HG02943 (cell line): ENCODE results near the gene LDLRAD4.

Experiments
- ATAC-seq: cut with Tn5 transposase; IDR thresholded peaks from one replicate; pipeline ENCODE4 v1.9.1; 2021; ENCODE audit warnings: mild to moderate bottlenecking, low read depth, moderate library complexity; ENCODE audit not compliant: unreplicated experiment

The LDLRAD4 gene

DNA sequence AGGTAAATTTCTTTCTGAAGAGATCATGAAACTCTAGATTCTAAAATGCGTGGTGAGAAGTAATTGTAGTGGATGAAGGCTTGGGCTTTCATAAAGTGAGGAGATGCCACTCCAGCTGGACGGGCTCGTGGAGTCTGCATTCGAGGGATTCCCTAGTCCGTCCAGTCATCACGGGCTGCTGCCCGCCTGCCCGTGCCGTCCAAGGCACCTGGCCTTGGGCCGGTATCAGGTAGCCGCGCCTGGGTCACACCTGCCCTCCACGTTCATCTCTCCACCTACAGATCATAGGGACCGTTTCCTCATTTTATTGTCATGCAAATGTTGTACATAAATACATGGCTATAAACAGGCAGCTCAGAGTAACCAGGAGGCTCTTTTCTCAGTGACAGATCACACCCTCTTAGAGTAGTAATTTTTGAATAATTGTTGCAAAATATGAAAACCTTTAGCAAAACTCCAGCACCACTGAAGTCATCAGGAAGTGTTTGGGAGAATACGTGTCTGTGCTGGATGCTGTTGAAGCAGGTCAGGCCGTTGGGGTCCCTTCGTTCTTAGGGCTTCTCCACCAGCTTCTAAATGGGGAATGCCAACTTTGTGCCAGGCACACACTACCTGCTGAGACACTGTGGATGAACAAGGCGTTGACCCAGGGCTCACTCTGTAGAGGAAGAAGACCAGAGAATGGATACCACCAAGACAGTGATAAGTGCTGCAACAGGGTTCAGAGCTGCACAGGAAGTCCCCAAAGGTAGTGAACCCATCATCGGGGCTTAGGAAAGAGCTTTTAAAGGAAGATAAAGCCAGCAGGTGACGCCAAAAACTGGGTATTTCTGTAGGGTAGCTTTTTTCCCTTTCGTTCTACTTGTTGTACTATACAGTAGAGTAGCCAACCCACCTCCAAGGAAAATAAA, 395.3 kb downstream of the LDLRAD4 start:
- ATAC-seq, result no peak

DNA sequence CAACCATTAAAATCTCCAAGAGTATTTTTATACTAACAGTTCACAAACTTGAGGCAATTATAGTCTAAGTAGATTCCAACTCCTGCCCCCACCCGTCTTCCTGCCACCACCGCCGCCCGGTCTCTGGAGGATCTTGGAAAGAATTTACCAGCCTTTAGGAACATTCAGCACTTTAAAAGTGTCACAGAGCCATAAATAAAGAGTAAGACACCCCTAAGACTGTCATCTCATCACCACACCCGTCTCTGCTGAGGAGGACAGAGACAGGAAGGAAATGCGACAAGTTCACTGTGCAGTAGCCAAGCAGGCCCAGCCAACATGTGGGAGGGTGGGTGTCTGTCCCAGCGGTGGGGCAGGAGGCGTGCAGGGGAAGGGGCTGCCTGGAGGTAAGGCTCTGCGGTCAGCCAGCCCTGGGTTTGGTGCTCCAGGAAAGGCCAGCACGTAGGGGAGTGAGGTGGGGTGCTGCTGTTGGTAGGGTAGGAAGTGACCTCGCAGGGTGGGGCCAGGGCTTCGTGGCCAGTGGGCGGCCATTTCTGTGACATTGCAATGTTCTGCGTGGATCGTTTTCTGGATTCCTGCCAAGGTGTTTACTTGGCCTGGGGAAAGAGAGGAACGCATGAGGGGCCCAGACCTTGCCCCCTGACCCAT, 396.2 kb downstream of the LDLRAD4 start:
- ATAC-seq, result no peak

DNA sequence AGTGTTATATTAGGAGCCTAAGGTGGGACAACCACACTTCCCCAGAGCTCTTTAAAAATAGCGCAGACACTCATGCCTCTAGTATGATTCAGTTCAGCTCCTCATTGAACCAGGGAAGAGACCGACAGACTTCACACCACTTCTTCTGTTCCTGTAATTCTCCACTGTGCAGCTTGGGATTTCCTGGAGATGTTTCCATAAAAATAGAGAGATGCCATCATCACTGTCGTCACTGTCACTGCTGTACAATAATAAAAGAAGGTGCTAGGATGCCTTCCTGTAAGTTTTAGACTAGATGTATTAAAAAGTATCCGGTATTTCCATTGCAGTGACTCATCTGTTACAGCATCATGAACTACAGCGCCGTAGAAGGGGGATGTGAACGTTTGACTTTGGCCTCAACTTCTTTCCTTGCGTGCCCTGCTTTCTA, 396.9 kb downstream of the LDLRAD4 start:
- ATAC-seq, result no peak

DNA sequence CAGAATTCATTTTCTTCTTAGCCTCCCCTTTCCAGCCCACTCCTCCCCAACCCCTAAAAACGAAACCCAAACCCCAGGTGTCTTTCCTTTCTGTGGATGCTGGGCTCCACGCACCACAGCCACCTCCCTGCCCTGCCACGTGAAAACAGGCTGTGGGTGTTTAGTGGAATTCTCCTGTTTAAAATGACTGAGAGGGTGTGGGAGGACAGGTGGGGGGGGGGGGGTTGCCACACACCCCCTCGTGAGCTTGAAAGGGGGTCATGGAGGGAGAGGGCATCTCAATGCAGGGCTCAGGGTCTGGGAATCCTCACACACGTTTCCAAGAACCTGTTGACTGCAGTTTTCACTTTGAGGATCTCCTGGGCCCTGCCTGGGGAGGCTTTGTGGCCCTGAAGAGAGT, 397.5 kb downstream of the LDLRAD4 start:
- ATAC-seq, result no peak

DNA sequence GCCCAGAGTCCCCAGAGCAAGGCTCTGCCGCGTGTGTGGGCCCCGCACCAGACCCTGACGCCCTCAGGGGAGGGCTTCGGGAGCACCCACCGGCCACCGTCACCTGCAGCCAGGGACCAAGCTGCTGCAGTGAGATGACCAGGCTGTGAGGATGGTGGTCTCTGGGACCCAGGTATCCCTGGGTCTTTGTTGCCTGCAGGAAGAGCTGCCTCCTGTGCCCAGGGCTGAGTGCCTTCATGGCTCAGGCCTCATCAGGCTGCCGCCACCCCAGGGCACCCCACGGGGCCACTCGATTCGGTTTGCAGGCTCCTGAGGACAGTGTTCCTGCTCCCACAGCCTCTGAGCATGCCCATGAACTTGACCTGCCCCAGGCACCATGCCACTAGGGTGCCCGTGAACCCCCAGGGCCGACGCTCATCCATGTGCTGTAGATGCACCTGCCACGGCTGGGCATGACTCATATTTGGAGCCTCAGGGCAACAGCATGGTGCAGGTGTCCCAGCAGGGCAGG, 398.0 kb downstream of the LDLRAD4 start:
- ATAC-seq, result no peak

DNA sequence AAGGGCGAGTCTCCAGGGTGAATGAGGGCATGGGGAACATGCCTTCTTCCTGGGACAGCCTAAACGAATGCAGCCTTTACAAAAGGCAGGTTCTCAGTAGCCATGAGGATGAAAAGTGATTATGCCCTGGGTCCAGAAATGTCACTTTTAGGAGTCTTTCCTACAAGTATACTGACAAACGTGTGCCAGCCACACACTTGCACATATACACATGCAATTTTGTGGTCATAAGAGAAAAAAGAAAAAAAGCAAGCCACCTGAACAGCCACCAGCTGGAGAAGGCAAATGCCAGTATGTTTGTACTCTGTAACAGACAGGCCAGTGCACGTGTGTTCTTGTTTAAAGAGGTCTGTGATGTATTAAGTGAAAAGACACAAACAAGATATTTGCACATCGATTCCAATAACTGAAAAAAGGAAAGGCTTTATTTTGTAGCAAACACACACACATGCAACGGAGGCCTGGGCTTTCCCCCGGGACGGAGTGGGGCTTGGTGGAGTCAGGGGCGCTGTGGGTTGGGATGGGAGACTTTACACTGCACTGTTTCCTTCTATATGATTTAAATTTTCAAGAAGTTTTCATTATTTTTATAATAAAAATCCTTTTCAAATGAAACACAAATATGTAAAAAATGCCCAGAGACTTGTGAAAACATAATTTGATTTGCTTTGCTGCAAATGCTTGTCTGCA, 399.4 kb downstream of the LDLRAD4 start:
- ATAC-seq, result no peak

DNA sequence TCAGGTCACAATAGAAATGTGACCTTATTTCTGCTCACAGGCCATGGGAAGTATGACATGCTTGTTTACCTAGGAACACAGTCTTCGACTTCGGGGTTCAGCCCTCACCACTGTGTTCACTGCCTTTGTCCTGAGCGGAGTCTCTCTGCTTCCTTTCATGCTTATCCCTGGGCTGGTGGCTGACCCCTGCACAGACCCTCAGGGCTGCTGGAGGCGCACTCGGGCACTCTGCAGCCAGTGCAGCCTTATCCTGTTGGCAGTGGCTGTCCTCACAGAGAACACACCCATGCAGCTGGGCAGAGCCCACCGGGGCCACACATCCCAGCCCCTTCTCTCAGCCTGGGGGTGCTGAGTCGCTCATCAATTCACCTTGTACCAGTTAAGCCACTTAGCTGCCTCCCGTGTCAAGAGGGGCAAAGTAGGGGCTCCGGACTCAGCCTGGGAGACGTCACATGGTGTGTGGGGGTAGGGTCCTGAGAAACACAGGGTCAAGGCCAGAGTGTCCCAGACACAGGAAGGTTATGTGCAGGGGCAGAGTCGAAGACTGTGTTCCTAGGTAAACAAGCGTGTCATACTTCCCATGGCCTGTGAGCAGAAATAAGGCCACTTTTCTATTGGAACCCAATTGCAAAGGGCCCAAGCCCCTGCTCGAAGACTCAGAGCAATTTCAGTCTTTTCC, 400.3 kb downstream of the LDLRAD4 start:
- ATAC-seq, result no peak

DNA sequence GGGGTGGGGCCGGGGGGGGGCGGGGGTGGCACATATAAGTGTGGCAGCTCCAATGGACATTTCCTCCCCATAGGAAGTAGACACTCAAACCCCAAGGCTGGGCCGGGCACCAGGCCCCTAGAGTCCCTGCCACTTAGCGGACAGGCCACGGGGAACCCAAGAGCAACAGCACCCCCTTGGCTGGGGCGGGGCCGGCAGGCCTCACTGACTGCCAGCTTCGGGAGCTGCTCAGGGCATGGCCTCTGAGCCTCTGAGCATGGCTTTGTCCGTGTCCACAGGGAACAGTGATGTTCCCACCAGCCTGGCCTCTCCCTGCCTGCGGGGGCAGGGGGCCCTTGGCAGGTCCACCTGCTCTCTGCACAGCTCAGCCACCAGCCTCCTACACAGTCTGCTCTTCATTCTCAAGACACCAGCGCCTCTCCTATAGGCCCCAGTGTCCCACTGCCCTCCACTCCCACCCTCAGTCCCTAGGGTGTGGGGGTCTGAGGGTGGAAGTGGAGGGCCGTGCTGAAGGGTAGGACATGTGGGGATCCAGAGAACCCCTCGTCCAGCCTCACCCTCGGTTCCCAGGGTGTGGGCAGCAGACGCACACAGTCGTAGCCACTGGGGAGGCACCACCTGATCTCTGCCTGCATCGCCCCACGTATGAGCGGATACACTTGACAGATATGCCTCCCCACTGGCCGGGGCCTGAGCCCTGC, 401.1 kb downstream of the LDLRAD4 start:
- no peak for ATAC-seq

DNA sequence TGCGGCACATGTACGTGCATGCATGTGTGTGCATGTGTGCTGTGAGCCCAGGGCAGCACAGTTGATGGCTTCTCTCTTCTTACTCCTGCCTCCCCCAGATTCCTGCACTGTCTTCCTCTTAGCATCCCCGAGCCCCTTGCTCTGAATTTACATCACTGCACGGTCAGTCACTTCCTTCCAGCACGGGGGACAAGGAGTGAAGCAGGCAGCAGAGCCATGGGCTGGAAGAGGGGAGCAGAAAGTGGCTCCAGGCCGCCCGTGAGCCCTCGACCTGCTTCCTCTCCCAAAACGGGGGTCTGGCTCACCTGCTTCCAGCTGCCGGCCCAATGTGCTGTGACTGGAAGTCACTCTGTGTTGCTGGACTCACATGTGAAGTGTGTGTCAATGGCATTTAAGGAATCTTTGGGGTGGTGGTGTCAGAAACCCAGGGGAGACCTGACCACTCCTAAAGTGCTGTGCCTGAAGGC, 401.7 kb downstream of the LDLRAD4 start:
- ATAC-seq, result no peak

DNA sequence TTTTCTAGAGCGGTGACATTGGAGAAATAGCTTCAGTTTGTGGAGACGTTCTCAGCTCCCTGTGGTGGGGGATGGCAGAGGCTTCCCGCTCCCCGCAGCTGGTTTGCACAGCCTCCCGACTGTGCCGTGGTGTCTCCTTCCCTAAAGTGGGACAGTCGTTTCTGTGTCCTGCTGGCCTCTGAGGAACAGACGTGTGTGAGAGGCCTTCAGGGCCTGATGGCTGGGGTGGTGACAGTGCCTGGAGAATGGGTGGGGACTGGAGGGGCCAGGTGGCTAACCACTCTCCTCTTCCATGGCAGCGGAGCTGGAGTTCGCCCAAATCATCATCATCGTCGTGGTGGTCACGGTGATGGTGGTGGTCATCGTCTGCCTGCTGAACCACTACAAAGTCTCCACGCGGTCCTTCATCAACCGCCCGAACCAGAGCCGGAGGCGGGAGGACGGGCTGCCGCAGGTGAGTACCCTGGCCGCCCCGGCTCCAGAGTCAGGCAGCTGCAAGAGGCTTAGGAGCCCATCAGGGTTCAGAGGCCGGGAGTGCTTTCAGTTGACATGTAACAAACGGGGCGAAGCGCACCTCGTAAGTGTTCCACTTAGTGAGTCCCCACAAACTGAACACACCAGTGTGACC, 402.4 kb downstream of the LDLRAD4 start:
- ATAC-seq, result no peak

DNA sequence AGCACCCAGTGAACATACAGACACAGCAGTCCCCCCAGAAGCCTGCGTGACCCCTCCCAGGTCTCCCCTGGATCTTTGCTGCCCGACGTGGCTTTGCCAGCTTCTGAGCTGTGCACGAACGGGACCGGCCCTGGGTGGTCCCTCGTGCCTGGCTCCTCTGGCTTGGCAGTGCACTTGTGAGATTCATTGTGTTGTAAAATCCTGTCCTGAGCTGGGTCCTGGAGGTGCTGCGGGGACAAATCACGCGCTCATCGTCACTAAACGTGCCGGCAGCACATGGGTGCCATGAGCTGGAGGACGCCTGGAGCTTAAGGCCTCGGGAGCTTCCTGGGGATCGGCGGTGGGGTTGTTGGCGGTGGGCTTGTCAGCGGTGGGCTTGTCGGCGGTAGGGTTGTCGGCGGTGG, 402.9 kb downstream of the LDLRAD4 start:
- no peak for ATAC-seq

DNA sequence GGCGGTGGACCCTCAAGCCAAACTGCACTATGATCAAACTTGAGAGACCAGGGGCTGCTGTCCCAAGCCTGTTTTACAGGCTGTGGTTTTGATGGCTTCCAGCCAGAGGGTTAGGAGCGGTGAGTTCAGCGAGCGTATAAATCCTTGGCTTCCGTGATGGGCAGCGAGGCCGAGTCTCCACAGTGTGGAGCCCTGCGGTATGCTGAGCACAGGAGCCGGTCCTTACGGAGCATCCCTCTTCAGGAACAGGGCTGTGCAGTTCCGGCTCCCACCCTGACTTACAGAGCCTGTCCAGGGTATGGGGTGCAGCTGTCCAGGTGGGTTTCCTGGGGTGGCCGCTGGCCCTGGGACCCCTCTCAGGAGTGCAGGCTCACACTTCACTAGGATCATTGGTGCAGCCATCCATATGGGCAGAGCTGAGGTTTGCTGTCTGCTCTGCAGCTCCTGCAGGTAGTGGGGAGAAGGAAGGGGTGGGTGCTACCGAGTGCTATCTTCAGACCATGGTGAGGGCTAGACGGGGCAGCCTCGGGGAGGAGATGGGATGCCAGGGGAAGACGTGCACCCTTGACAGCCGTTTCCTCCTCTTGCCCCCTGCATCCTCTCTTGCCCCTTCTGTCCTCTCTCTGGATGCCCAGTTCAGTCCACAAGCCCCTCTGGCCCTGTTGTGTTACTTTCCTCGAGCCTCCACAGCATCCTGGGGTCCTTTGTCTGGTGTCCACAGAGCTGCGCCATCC, 403.5 kb downstream of the LDLRAD4 start:
- no peak for ATAC-seq

DNA sequence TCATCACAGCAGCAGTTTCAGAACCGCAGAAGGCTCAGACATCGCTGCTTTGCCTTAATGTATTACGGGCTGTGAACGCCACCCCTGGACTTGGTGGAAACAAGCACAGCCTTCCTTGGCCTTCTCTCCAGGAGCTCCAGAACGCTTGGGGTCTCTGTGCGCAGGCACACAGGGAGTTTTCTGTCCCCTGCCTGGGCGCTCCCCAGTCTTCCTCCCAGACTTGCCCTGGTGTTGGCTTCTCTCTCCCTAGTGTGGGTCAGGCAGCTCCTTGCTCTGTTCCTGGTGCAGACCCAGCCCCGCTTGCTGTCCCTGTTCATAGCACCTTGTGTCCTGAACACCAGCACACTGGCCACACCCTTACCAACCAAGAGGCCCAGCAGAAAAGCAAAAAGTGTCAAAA, 404.2 kb downstream of the LDLRAD4 start:
- no peak for ATAC-seq

DNA sequence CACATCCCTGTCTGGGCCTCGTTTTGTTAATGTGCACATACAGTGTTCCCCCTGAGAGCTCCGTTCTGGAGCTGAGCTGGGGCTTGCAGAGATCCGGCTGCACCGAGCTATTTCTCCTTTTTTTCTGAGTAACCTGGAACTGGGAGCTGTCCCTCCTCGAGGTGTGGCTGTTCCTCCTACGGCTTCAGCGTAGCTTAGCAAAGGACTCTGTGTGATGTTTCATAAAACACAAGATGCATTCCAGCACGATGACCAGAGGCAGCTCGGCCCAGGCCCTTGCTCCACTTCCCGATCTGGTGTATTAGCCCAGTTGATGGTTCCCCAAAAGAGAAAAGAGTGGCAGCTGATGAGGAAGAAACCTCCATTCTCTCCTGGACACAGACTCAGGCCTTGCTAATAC, 404.8 kb downstream of the LDLRAD4 start:
- no peak for ATAC-seq

DNA sequence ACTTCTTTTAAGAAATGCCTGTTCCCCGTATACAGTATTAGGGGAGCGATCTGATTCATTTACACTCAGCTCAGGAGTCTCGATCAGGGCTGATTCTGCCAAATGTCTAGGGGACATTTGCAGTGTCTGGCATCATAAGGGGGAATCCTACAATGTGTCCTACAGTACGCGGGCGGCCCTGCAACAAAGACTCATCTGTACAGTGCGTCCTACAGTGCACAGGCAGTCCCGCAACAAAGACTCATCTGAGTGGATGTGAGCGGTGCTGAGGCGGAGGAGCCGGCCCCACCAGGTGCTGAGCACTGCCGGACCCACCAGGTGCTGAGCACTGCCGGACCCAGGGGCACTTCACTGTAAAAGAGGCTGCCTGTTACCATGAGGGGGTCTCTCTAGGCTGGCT, 405.3 kb downstream of the LDLRAD4 start:
- no peak for ATAC-seq

DNA sequence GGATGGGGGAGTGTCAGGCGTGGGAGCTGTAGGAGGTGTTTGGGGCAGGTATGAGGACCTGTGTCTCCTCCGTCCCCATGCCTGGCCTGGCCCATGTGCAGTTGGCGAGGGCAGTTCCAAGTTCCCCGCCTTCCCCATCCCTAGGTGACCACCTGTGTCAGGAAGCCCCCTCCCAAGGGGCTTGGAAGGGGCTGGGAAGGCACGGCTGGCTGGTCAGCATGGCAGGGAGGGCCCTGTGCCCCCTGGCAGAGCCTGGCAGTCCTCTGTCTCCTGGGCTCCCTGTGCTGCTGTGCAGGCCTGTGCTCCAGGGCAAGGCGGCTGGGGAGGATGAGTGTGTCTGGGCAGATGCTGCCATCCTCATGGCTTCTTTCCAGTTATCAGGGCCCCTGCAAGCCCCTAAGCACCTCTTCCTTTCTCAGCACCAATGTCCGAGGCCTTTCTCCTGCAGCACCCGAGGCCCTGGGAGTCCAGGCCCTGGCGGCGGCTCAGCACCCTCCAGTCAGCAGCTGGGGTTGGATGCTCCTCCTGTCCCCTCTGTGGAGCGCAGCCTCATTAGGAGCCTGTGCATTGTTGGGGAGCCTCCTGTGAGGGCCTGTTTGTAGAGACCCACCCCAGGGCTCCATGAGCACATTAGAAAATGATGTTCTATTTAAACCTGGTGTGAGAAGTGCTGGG, 406.1 kb downstream of the LDLRAD4 start:
- ATAC-seq, result no peak

DNA sequence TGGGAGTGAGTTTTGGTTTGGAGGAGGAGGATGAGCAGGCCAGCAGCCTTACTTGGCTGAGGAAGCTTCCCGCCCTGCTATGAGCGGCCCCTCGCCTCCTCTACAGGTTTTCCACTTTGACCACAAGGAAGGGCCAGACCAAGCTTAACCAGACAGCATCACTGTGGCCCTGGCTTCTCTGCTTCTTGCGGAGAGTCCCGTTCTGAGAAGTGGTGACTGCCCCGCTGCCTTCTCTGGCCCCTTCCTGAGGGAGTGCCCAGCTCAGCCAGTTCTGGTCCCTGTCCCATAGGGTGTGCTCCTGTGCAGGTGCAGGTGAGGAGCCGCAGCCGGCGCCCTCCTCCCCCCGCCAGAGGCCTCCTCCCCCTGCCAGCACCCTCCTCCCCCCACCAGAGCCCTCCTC, 406.8 kb downstream of the LDLRAD4 start:
- ATAC-seq, result no peak

DNA sequence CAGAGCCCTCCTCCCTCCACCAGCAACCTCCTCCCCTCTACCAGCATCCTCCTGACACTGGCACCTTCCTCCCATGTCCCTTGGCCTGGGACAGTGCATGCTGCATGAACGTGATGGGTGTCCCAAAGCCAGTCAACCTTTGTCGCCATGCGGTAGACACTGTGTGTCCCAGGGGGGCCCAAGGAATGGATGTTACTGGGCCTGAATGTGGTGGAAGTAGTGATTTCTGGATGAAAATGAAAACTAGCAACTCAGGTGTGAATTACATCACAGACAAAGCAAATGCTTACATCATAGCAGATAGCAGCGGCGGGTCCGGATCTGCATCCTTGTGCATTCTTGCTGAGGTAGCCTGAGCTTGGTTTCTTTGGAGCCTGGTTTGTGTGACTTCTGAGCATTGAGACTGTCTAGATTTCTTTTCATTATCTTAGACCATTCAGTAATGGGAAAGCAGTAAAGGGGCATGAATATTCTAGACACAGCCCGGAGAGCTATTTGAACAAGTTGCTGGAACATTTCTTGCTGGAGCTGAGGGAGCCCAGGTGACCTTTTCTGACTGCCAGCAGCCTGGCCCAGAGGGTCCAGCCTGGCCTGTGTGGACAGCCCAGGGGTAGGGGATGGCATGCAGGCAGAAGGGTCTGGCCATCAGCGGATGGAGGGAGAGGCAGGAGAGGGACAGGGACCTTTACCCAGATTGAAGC, 407.4 kb downstream of the LDLRAD4 start:
- ATAC-seq, result no peak
